HEK293 (cell line): ENCODE measurements around the gene PKIB.

Experiments used
- CTCF ChIP-seq: fragments of 450-650 bp; formaldehyde crosslinking; IDR thresholded peaks from 2 replicates; pipeline ENCODE4 v1.5.1; 2016; ENCODE audit warnings: missing biosample characterization, missing genetic modification characterization
- HOXA7 ChIP-seq: sonication (generic); formaldehyde crosslinking; IDR thresholded peaks from 2 replicates; pipeline ENCODE4 v1.8.1; 2022; ENCODE audit warnings: missing genetic modification reagents, borderline replicate concordance
- REPIN1 ChIP-seq: fragments of 450-650 bp; formaldehyde crosslinking; IDR thresholded peaks from 2 replicates; pipeline ENCODE4 v1.5.1; 2017; ENCODE audit warnings: missing biosample characterization, missing genetic modification characterization, low read depth
- REST ChIP-seq: fragments of 450-650 bp; formaldehyde crosslinking; IDR thresholded peaks from 2 replicates; pipeline ENCODE4 v1.5.1; 2016; ENCODE audit warnings: missing biosample characterization, missing genetic modification characterization
- TCF7L2 ChIP-seq: IDR thresholded peaks from 2 replicates; pipeline ENCODE4 v1.6.1; 2011; ENCODE audit warnings: low read depth, mild to moderate bottlenecking, inconsistent platforms, low read length, moderate library complexity, borderline replicate concordance
- YY1 ChIP-seq: fragments of 450-650 bp; formaldehyde crosslinking; IDR thresholded peaks from 2 replicates; pipeline ENCODE4 v1.5.1; 2018; ENCODE audit warnings: missing biosample characterization, missing genetic modification characterization
- ZBTB7A ChIP-seq: fragments of 450-650 bp; formaldehyde crosslinking; IDR thresholded peaks from 2 replicates; pipeline ENCODE4 v1.5.1; 2016; ENCODE audit warnings: low read depth, missing biosample characterization, missing genetic modification characterization
- ZFP37 ChIP-seq: fragments of 450-650 bp; formaldehyde crosslinking; IDR thresholded peaks from 2 replicates; pipeline ENCODE4 v1.5.1; 2016; ENCODE audit warnings: missing biosample characterization, missing genetic modification characterization
- ZNF202 ChIP-seq: fragments of 450-650 bp; formaldehyde crosslinking; IDR thresholded peaks from 2 replicates; pipeline ENCODE4 v1.5.1; 2016; ENCODE audit warnings: missing biosample characterization, missing genetic modification characterization, borderline replicate concordance
- ZNF274 ChIP-seq, 2 experiments: fragments of 200-500 bp in 1 of 2; fragments of 450-650 bp in 1 of 2; sonication (Bioruptor generic) in 1 of 2; formaldehyde crosslinking in 1 of 2; IDR thresholded peaks; 2 replicates each; pipeline versions ENCODE4 v1.5.1 to v1.6.1; 2014 to 2016; ENCODE audit warnings: borderline replicate concordance in 1 of 2, inconsistent platforms in 1 of 2, low read length in 1 of 2, missing biosample characterization in 1 of 2, missing genetic modification characterization in 1 of 2
- ZNF501 ChIP-seq: fragments of 450-650 bp; formaldehyde crosslinking; IDR thresholded peaks from 2 replicates; pipeline ENCODE4 v1.5.1; 2016; ENCODE audit warnings: missing biosample characterization, missing genetic modification characterization
- ZNF645 ChIP-seq: fragments of 450-650 bp; formaldehyde crosslinking; IDR thresholded peaks from 2 replicates; pipeline ENCODE4; 2016; ENCODE audit warnings: missing biosample characterization, missing genetic modification characterization
- ZNF785 ChIP-seq: fragments of 450-650 bp; formaldehyde crosslinking; IDR thresholded peaks from 2 replicates; pipeline ENCODE4 v1.5.1; 2016; ENCODE audit warnings: missing biosample characterization, missing genetic modification characterization
- TF ChIP-seq, protein P1 (sequence below): sonication (generic); formaldehyde crosslinking; IDR thresholded peaks from 2 replicates; pipeline ENCODE4 v1.8.1; 2022; ENCODE audit warnings: mild to moderate bottlenecking, moderate library complexity, missing genetic modification reagents

GRCh38 chr6:122694075-122694474, 83.9 kb downstream of the PKIB start:
- TF ChIP-seq CTCF (tag by site-specific recombination) = no peak
- TF ChIP-seq YY1 (tag by site-specific recombination) = no peak
- TF ChIP-seq ZNF202 = no peak
- no peak for TF ChIP-seq ZNF274 (IDR thresholded peaks at IDR 0.05; ENCODE audit: low read length)
- no peak for TF ChIP-seq ZNF274 (tag by site-specific recombination; IDR thresholded peaks at IDR 0.05; ENCODE audit: borderline replicate concordance)
- no peak for TF ChIP-seq ZNF645 (tag by site-specific recombination)
- no peak for TF ChIP-seq ZNF501 (tag by site-specific recombination)
- no peak for TF ChIP-seq ZBTB7A (tag by site-specific recombination)
- no peak for TF ChIP-seq REPIN1 (tag by site-specific recombination)
- TF ChIP-seq HOXA7 (CRISPR knock-in tag) = no peak
- TF ChIP-seq, protein P1, sequence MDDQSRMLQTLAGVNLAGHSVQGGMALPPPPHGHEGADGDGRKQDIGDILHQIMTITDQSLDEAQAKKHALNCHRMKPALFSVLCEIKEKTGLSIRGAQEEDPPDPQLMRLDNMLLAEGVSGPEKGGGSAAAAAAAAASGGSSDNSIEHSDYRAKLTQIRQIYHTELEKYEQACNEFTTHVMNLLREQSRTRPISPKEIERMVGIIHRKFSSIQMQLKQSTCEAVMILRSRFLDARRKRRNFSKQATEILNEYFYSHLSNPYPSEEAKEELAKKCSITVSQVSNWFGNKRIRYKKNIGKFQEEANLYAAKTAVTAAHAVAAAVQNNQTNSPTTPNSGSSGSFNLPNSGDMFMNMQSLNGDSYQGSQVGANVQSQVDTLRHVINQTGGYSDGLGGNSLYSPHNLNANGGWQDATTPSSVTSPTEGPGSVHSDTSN (CRISPR knock-in tag) = no peak
- no peak for TF ChIP-seq ZFP37 (tag by site-specific recombination)
- no peak for TF ChIP-seq ZNF785
- no peak for TF ChIP-seq TCF7L2
- no peak for TF ChIP-seq REST (tag by site-specific recombination)
